ENCODE measurements around the gene PLA2G4F. TPM values are rescaled to one million over a fixed set of nuclear protein-coding genes. Genes with fewer than 3 reads are reported as not detected.
"Not testable (repeated sequence)": the region's sequence is repeated elsewhere in the genome, so short reads cannot be mapped to it uniquely, and the experiment has no call there.

PLA2G4F gene
- total RNA-seq, 1 donor from 2014 or later = 35.1 TPM

GRCh38 chr15:42097018-42097417, 59.4 kb downstream of the PLA2G4F start:
- TF ChIP-seq POLR2A (IDR thresholded peaks at IDR 0.05) (no peak), POLR2AphosphoS5 (IDR thresholded peaks at IDR 0.05; ENCODE audit: insufficient read depth in 1 of 2, low read depth in 1 of 2) (no peak), CTCF (IDR thresholded peaks at IDR 0.05) (no peak)
- intact Hi-C loops (cut with DNase I) = no loop called here
- H3K27ac ChIP-seq = no peak overlapping the region
- no peak overlapping the region for H3K4me3 ChIP-seq
- H3K9me3 ChIP-seq = no peaks in the 10 kb centered on the region
- peaks cover 11% of the 10 kb centered on the region for H3K4me1 ChIP-seq
- no peaks in the 10 kb centered on the region for H3K36me3 ChIP-seq
- DNase-seq (ENCODE audit: extremely low spot score in 2 of 2) = no peak
- H3K27me3 ChIP-seq = no peaks in the 10 kb centered on the region

GRCh38 chr15:42094512-42094963, 61.9 kb downstream of the PLA2G4F start, which contains the start of gene PLA2G4D:
PLA2G4D (minus strand) TSS chr15:42094562; CDS start chr15:42094459, 103 bp downstream.
- DNase-seq (ENCODE audit: extremely low spot score in 2 of 2) = no peak

GRCh38 chr15:42093966-42094365, 62.5 kb downstream of the PLA2G4F start:
- no peak for TF ChIP-seq POLR2A (IDR thresholded peaks at IDR 0.05)
- no peak for TF ChIP-seq POLR2AphosphoS5 (IDR thresholded peaks at IDR 0.05; ENCODE audit: insufficient read depth in 1 of 2, low read depth in 1 of 2)
- TF ChIP-seq CTCF (IDR thresholded peaks at IDR 0.05) = no peak
- Histone ChIP-seq H3K27ac (no peak overlapping the region), H3K9me3 (no peaks in the 10 kb centered on the region), H3K36me3 (no peaks in the 10 kb centered on the region), H3K4me1 (peaks cover 11% of the 10 kb centered on the region), H3K4me3 (no peak overlapping the region), H3K27me3 (no peaks in the 10 kb centered on the region)
- intact Hi-C loops (cut with DNase I) = no loop called here
- no peak for DNase-seq (ENCODE audit: extremely low spot score in 2 of 2)

More at GRCh38 chr15:42094512-42094963, 61.9 kb downstream of the PLA2G4F start, which contains the start of gene PLA2G4D:
- no peaks in the 10 kb centered on the region for H3K36me3 ChIP-seq
- no peaks in the 10 kb centered on the region for H3K27me3 ChIP-seq
- H3K9me3 ChIP-seq = no peaks in the 10 kb centered on the region
- H3K4me1 ChIP-seq = peaks cover 11% of the 10 kb centered on the region
- TF ChIP-seq POLR2A (IDR thresholded peaks at IDR 0.05) = no peak
- TF ChIP-seq CTCF (IDR thresholded peaks at IDR 0.05) = no peak
- no peak for TF ChIP-seq POLR2AphosphoS5 (IDR thresholded peaks at IDR 0.05; ENCODE audit: insufficient read depth in 1 of 2, low read depth in 1 of 2)
- no peak within 1 kb of the TSS for H3K4me3 ChIP-seq
- intact Hi-C loops (cut with DNase I) = no loop called here
- no peak within 1 kb of the TSS for H3K27ac ChIP-seq

- no peak for DNase-seq (ENCODE audit: extremely low spot score in 2 of 2)
- Histone ChIP-seq H3K4me3 (no peak overlapping the region), H3K36me3 (no peaks in the 10 kb centered on the region), H3K27me3 (no peaks in the 10 kb centered on the region), H3K9me3 (no peaks in the 10 kb centered on the region), H3K4me1 (peaks cover 11% of the 10 kb centered on the region), H3K27ac (peak overlapping the region; percentile 6)
- intact Hi-C loops (cut with DNase I) = no loop called here
- no peak for TF ChIP-seq CTCF (IDR thresholded peaks at IDR 0.05)
- no peak for TF ChIP-seq POLR2A (IDR thresholded peaks at IDR 0.05)
- no peak for TF ChIP-seq POLR2AphosphoS5 (IDR thresholded peaks at IDR 0.05; ENCODE audit: insufficient read depth in 1 of 2, low read depth in 1 of 2)
Observed at GRCh38 chr15:42092398-42093318, 63.8 kb downstream of the PLA2G4F start.

- H3K36me3 ChIP-seq; DNase-seq (ENCODE audit: extremely low spot score in 2 of 2); H3K27me3 ChIP-seq; intact Hi-C loops (cut with DNase I); H3K27ac ChIP-seq; H3K9me3 ChIP-seq; H3K4me3 ChIP-seq: not testable (repeated sequence)
- H3K4me1 ChIP-seq = peaks cover 11% of the 10 kb centered on the region
Observed at GRCh38 chr15:42091753-42092397, 64.6 kb downstream of the PLA2G4F start.
